ENCODE measurements around the gene SOBP. TPM values are rescaled to one million over a fixed set of nuclear protein-coding genes. Genes with fewer than 3 reads are reported as not detected.

SOBP gene
- polyA plus RNA-seq, 2 of the 4 experiments (the other 2 are of a cell fraction) = 0.18 to 0.53 TPM

GRCh38 chr6:107567643-107568042 is 77.7 kb downstream of the SOBP start:
- DNase-seq (ENCODE audit: low read depth in 1 of 2, low spot score in 1 of 2) (no peak), ATAC-seq (no peak), FAIRE-seq (no peak)
- POLR2A ChIA-PET = no interaction called here
- H3K9me3 ChIP-seq = no peaks in the 10 kb centered on the region
- no peaks in the 10 kb centered on the region for H3K4me1 ChIP-seq
- no peak overlapping the region for H3K4me3 ChIP-seq
- no peak overlapping the region for H3K27ac ChIP-seq
- WGBS (ENCODE audit: missing lambda C conversion rate) = 9% methylated on average over 1 of the region's 1 CpG
- no peak for TF ChIP-seq PHF8 (IDR thresholded peaks at IDR 0.05; ENCODE audit: borderline replicate concordance, low read depth)
- TF ChIP-seq JUN (IDR thresholded peaks at IDR 0.05) = no peak
- TF ChIP-seq CBX8 (IDR thresholded peaks at IDR 0.05) = no peak
- CTCF ChIA-PET = no interaction called here
- no peak overlapping the region for H3K4me2 ChIP-seq

GRCh38 chr6:107569473-107569872 is 79.6 kb downstream of the SOBP start:
- POLR2A ChIA-PET = no interaction called here
- TF ChIP-seq TFCP2L1 (CRISPR knock-in tag; IDR thresholded peaks at IDR 0.05) (no peak), MAFK (IDR thresholded peaks at IDR 0.05; ENCODE audit: partially characterized antibody) (no peak), EP300 (IDR thresholded peaks at IDR 0.05) (no peak), FOSB (CRISPR knock-in tag; IDR thresholded peaks at IDR 0.05) (no peak), SMC3 (IDR thresholded peaks at IDR 0.05) (no peak), RAD21 (conservative IDR thresholded peaks at IDR 0.05 in 1 of 2, IDR thresholded peaks at IDR 0.05 in 1 of 2) (no peak), RNF2 (IDR thresholded peaks at IDR 0.05; ENCODE audit: borderline replicate concordance, low read depth) (no peak), JUN (IDR thresholded peaks at IDR 0.05) (no peak), HOXA7 (CRISPR knock-in tag; IDR thresholded peaks at IDR 0.05) (no peak), USF2 (IDR thresholded peaks at IDR 0.05) (no peak), MYC (IDR thresholded peaks at IDR 0.05; ENCODE audit: borderline replicate concordance, low read length) (no peak), ZFP36 (IDR thresholded peaks at IDR 0.05; ENCODE audit: borderline replicate concordance, partially characterized antibody) (no peak), ZSCAN20 (CRISPR knock-in tag; IDR thresholded peaks at IDR 0.05) (no peak), HES2 (IDR thresholded peaks at IDR 0.05) (no peak), REST (IDR thresholded peaks at IDR 0.05) (no peak)
- no peaks in the 10 kb centered on the region for H3K9me3 ChIP-seq
- ATAC-seq (no peak), DNase-seq (ENCODE audit: low read depth in 1 of 2, low spot score in 1 of 2) (no peak), FAIRE-seq (no peak)
- no peak overlapping the region for H3K4me3 ChIP-seq
- H3K4me2 ChIP-seq = no peak overlapping the region
- CTCF ChIA-PET = interaction anchor here (0.5 kb wide), 1 partner anchor 97 kb away, joined by 3 read pairs; no protein-coding TSS in a partner anchor
- 59% methylated on average over 9 of the region's 9 CpGs for WGBS (ENCODE audit: missing lambda C conversion rate)
- H3K27ac ChIP-seq = no peak overlapping the region
- no peaks in the 10 kb centered on the region for H3K4me1 ChIP-seq

GRCh38 chr6:107571354-107571753 is 81.4 kb downstream of the SOBP start:
- H3K4me3 ChIP-seq = no peak overlapping the region
- H3K9me3 ChIP-seq = no peaks in the 10 kb centered on the region
- H3K27ac ChIP-seq = no peak overlapping the region
- FAIRE-seq (no peak), ATAC-seq (no peak), DNase-seq (ENCODE audit: low read depth in 1 of 2, low spot score in 1 of 2) (no peak)
- ChIA-PET POLR2A (no interaction called here), CTCF (no interaction called here)
- no peaks in the 10 kb centered on the region for H3K4me1 ChIP-seq
- TF ChIP-seq SREBF2 (IDR thresholded peaks at IDR 0.05) (no peak), HOXA7 (CRISPR knock-in tag; IDR thresholded peaks at IDR 0.05) (no peak)
- WGBS (ENCODE audit: missing lambda C conversion rate) = 52% methylated on average over 9 of the region's 9 CpGs
- H3K4me2 ChIP-seq = no peak overlapping the region

Data from A549 (cell line).